ENCODE measurements around the gene FUZ. TPM values are rescaled to one million over a fixed set of nuclear protein-coding genes. Genes with fewer than 3 reads are reported as not detected.

Gene FUZ
- total and polyA plus RNA-seq, 2 of the 8 experiments (the other 6 are each of a cell fraction or from before 2014, with no cell fraction given), result 28.4 to 33.9 TPM

DNA sequence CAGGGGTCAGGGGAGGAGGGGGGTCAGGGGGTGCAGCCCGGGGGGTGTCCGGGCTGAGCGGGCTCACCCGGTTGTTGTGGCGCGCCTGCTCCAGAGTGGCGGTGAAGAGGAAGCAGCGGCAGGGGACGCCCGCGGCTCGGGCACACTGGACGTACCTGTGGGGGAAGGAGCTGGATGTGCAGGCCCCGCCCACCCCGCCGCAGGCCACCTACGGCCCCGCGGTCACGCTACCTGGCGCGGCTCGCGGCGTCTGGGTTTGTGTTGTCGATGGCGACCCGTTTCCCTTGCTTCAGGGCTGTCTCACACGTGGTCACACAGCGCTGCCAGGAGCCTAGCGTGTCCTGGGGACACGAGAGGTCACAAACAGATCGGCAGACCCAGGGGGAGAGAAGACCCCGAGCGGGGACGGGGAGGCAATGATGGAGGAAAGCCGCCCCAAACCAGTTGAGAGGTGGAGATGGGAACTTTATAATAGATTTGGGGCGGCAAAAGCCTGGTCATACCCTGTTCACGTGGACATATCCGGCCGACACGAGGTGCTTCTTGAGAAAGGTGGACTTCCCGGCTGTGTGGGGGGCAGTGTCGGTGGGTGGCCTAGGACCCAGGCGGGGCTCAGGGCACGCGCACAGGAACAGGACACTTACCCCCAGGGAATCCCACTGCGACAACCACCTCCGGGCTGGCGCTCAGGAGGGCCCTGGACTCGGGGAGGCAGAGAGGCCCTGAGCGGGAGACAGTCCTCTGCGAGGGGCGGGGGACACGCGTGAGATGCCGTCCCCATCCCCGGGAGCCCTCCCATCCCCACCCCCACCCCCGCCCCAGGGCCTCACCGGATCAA lies 48.7 kb upstream of the FUZ start:
- Histone ChIP-seq H2BK5ac (ENCODE audit: low read depth, low read length) (no peak overlapping the region), H3K56ac (replicated peaks; ENCODE audit: insufficient read length, low read depth, low read length) (no peak overlapping the region), H3K4ac (replicated peaks; ENCODE audit: insufficient read length, low read depth, low read length) (no peak overlapping the region), H4K8ac (ENCODE audit: extremely low read depth, insufficient read depth, low read length) (peak overlapping the region; percentile 18; the same call in 1 of the 2 replicates), H2BK12ac (ENCODE audit: low read depth, low read length) (no peak overlapping the region), H3K27ac (ENCODE audit: low read depth, low read length) (no peak overlapping the region), H3K14ac (ENCODE audit: insufficient read length) (no peak overlapping the region), H3K4me1 (replicated peaks in 1 of 4; ENCODE audit: control insufficient read depth in 3 of 4, insufficient read depth in 4 of 4, low read length in 3 of 4) (peaks cover 0 to 16% (median 4%) of the 10 kb centered on the region in 4 experiments; a peak in 5 of 7 replicates), H3K4me2 (ENCODE audit: insufficient read depth in 1 of 2, low read depth in 2 of 2, low read length in 2 of 2) (no peak overlapping the region), H3K4me3 (ENCODE audit: extremely low read depth in 1 of 4, insufficient read depth in 2 of 4, low read depth in 3 of 4, low read length in 4 of 4) (no peak overlapping the region), H3K27me3 (replicated peaks in 1 of 4; ENCODE audit: control insufficient read depth in 3 of 4, extremely low read depth in 1 of 4, insufficient read depth in 3 of 4, low read length in 3 of 4) (no peaks in the 10 kb centered on the region), H2BK120ac (replicated peaks; ENCODE audit: low read depth, low read length) (no peak overlapping the region), H4K20me1 (replicated peaks in 1 of 2; ENCODE audit: control insufficient read depth in 1 of 2, insufficient read depth in 2 of 2, low read length in 2 of 2) (peaks cover 31 to 42% of the 10 kb centered on the region in 2 experiments), H3K9me3 (ENCODE audit: insufficient read depth in 2 of 2, low read depth in 1 of 2, low read length in 1 of 2) (no peaks in the 10 kb centered on the region), H3K9ac (replicated peaks in 1 of 4; ENCODE audit: extremely low read depth in 1 of 4, low read depth in 3 of 4, low read length in 3 of 4) (no peak overlapping the region), H2BK15ac (ENCODE audit: low read length) (no peak overlapping the region), H3K23ac (ENCODE audit: insufficient read length) (no peak overlapping the region), H3K79me1 (ENCODE audit: low read depth, low read length) (peaks cover 12% of the 10 kb centered on the region), H2AFZ (ENCODE audit: low read length) (no peak overlapping the region), H4K5ac (ENCODE audit: insufficient read length, low read depth, low read length) (no peak overlapping the region), H2BK20ac (ENCODE audit: low read length) (no peak overlapping the region), H3K79me2 (ENCODE audit: control insufficient read depth in 1 of 2, insufficient read depth in 2 of 2, low read length in 2 of 2) (peaks cover 0 to 27% of the 10 kb centered on the region in 2 experiments; a peak in 2 of 4 replicates), H2AK5ac (ENCODE audit: low read depth, low read length) (no peak overlapping the region), H4K91ac (replicated peaks; ENCODE audit: insufficient read length, low read length) (no peak overlapping the region), H3K18ac (ENCODE audit: extremely low read depth, low read length) (no peak overlapping the region), H3K23me2 (ENCODE audit: low read depth, low read length) (peaks cover 6% of the 10 kb centered on the region; the same call in 1 of the 2 replicates), H3K36me3 (ENCODE audit: control insufficient read depth in 2 of 4, insufficient read depth in 4 of 4, low read length in 3 of 4) (peaks cover 34 to 69% (median 55%) of the 10 kb centered on the region in 4 experiments)
- DNase-seq (ENCODE audit: low read depth in 1 of 2, low spot score in 2 of 2) (no peak), FAIRE-seq (no peak)
- CTCF ChIA-PET (ENCODE audit: partially characterized antibody), result interaction anchor here (0.7 to 1.0 kb wide), 3 partner anchors 17 to 61 kb away, joined by 3 to 4 read pairs (median 3); no protein-coding TSS in a partner anchor
- TF ChIP-seq SP2 (IDR thresholded peaks at IDR 0.05; ENCODE audit: low read length) (no peak), CTBP2 (IDR thresholded peaks at IDR 0.05; ENCODE audit: borderline replicate concordance, insufficient read depth, insufficient read length, low read length) (no peak), EZH2 (IDR thresholded peaks at IDR 0.05; ENCODE audit: low read depth, low read length, severe bottlenecking) (no peak), RNF2 (IDR thresholded peaks at IDR 0.05; ENCODE audit: borderline replicate concordance, low read depth, low read length, missing control alignments, poor library complexity, severe bottlenecking) (no peak), NANOG (IDR thresholded peaks at IDR 0.05; ENCODE audit: insufficient read depth, low read depth, low read length, poor library complexity, severe bottlenecking) (no peak), JUND (IDR thresholded peaks at IDR 0.05; ENCODE audit: low read length) (no peak), FOSL1 (IDR thresholded peaks at IDR 0.05; ENCODE audit: insufficient read depth, low read depth, low read length) (no peak)
- POLR2A ChIA-PET (ENCODE audit: partially characterized antibody), result interaction anchor here (0.9 to 12.4 kb wide), 9 partner anchors 7 to 172 kb away, joined by 3 to 247 read pairs (median 5); partner anchors contain the start of genes ADM5, AKT1S1, PTOV1 and TBC1D17
- 94% methylated on average over 20 of the region's 60 CpGs; no CpG with 5 or more reads in 1 of the 2 experiments for WGBS, 2 experiments (ENCODE audit: extremely low coverage in 1 of 2, insufficient coverage in 1 of 2, insufficient read length in 1 of 2, insufficient replicate concordance in 2 of 2, low coverage in 1 of 2, low lambda C conversion rate in 2 of 2, missing lambda C conversion rate in 1 of 2)

Measured in H1 (cell line).